Stimulated activated CD4-positive, alpha-beta T cell treated with anti-CD3 and anti-CD28 coated beads, Interleukin-2, amount 100 ng/mL, for 48 hours (primary cell): Measurements from ENCODE around the gene DLEC1.
"Not testable (repeated sequence)": the region's sequence is repeated elsewhere in the genome, so short reads cannot be mapped to it uniquely, and the experiment has no call there.

Source experiments
- DNase-seq, 2 donors: peaks; one replicate each; pipeline ENCODE4 v3.0.0-alpha.2; 2020

DLEC1 gene

GRCh38 chr3:38084334-38085310, 45.6 kb downstream of the DLEC1 start:
- DNase-seq = no peak

DNA sequence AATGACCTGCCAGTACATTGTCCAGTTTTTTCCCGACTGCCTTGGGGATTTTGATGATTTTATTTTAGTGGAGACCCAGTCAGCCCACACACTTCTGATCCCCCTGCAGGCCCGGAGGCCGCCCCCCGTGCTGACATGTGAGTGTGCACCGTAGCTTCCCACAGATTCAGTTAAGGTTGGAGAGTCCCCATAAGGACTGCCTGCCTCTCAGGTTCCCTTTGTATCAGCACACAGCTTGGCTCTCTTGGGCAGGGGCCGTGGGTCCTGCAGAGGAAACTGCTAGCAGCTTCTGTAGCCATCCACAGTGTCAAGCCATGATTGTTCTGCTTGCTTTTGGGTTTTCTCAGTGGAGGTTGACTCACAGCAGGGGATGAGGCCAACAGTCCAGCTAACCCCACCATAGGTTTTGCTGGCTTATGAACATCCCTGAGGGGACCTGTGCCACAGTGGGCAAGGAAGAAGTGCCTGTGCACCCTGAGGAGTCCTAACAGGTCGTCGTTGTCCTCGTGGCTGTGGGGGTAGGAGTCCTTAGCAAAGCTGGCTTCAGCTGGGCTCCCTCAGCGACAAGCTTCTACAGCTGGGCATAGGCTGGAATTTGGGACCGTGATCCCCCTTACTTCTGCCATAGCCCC, 46.4 kb downstream of the DLEC1 start:
- no peak for DNase-seq

- no peak for DNase-seq
These were observed 46.9 kb downstream of the DLEC1 start for GRCh38 chr3:38085943-38086324.

GRCh38 chr3:38086496-38086895, 47.5 kb downstream of the DLEC1 start:
- DNase-seq = no peak

GRCh38 chr3:38087278-38087677, 48.3 kb downstream of the DLEC1 start:
- not testable (repeated sequence) for DNase-seq

GRCh38 chr3:38088126-38089078, 49.4 kb downstream of the DLEC1 start:
- DNase-seq = no peak

DNA sequence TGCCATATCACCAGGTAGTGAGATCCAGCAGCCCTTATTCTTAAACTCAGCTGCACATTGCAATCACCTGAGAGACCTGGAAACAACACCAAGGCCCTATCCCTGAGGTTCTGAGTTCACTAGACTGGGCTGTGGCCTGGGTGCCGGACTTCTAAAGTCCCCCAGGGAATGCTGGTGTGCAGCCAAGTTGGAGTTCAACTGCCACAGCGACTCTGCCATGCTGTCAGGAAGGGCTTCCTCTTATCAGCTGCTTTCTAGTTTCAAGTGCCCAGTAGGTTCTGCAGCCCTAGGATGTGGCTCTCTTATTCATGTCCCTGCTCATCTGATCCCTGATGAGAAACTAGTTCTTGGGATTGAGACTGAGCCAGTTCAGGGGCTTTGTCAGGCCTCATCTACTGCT, 50.2 kb downstream of the DLEC1 start:
- no peak for DNase-seq

DNA sequence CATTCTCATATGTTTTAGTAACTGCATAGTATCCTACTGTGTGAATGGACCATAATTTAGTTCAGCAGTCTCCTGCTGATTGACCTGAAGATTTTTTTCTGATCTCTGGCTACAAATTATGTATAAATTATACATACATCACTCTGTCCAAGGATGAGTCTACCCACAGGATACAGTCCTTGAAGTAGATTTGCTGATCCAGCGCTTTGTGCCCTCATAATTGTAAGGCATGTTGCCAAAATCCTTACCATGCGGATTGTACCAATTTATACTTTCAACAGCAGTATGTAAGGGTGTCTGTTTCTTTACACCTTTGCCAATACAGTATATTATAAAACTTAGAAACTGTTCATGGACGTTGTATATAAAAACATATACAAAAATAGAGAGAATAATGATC, 51.4 kb downstream of the DLEC1 start:
- no peak for DNase-seq

- no peak for DNase-seq
These were observed 56.0 kb downstream of the DLEC1 start for GRCh38 chr3:38094999-38095398.

GRCh38 chr3:38095669-38096483, 56.9 kb downstream of the DLEC1 start:
- no peak for DNase-seq

DNA sequence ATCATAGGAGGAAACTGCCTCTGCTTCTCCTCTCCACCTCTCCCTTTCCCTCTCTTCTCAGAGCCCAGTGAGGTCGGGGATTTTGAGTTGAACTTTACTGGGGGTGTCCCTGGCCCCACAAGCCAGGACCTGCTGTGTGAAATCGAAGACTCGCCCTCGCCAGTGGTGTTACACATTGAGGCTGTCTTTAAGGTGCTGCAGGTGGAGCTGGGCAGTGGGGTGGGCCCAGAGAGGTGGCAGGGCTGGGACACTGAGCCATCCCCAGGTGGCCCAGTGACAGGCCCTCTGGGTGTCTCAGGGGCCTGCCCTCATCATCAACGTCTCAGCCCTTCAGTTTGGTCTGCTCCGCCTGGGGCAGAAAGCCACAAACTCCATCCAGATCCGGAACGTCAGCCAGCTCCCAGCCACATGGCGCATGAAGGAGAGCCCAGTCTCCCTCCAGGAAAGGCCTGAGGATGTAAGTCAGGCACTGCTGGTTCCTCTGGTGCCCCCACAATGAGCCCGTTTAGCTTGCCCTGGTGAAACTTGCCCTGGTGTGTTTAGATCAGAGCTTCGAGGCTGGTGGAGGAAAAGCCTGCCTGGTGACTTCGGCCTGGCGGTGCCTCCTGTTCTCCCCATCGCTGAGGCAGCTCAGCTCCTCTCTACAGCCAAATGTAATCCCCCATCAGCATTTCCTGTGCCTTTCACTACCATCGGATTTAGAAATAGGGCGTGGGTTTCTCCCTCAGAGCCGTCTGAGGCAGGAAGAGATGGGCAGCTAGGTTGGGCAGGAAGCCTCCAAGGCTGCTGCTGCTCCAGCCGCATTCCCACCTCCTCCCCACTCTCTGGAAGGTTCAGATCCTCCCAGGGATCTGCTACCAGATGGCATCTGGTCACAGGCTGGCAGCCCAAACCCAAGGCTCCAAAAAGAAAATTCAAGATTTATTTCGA, 58.7 kb downstream of the DLEC1 start:
- no peak for DNase-seq

DNA sequence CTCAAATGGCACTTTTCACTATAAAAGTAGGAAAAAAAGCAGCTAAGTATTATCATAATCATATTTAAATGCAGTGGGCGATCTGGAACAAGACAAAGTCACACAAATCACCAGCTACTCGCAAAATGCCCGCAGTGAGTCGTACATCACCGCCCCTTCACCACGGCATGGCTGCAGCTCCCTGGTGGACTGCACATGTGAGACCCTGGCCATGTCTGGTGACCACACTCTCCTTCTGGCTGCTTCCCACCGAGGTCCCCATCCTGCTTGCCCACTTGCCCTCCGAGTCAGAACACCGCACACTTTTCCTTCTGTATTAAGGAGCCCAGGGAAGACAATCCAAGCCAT, 59.3 kb downstream of the DLEC1 start:
- no peak for DNase-seq

DNA sequence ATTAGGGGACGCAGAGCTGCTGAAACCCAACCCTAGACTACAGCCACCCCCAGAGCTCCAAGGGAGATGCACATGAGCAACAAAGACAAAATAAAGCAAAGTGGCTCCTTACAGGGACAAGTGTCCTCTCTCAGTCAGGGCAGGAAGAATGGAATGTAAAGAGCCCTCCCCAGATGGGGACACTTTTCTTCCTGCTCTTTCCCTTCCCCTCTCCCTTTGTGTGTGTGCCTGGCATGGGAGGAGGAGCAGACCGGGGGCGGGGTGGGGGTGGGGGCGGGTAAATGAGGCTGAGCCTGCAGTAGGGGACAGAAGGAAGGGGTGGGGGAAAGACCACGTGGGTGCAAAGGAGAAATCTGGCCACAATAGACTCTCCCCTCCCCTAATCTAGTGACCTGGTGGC, 60.5 kb downstream of the DLEC1 start:
- DNase-seq = no peak

DNA sequence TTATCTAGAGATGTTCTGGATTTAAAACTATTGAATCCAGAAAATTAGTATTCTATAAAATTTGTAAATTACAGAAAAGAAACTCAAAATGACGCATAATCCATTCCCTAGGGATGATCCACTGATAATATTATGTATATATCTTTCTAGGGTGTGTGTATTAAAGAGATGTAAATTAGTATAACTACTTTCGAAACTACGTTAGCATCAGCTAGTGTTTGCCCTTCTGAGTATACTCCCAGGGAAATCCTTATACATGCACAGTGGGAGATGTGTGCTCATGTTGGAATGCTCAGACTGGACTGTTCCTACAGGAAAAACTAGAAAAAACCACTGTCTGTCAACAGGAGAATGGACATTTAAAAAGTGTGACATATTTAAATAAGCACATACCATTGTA, 61.5 kb downstream of the DLEC1 start:
- DNase-seq = no peak

DNA sequence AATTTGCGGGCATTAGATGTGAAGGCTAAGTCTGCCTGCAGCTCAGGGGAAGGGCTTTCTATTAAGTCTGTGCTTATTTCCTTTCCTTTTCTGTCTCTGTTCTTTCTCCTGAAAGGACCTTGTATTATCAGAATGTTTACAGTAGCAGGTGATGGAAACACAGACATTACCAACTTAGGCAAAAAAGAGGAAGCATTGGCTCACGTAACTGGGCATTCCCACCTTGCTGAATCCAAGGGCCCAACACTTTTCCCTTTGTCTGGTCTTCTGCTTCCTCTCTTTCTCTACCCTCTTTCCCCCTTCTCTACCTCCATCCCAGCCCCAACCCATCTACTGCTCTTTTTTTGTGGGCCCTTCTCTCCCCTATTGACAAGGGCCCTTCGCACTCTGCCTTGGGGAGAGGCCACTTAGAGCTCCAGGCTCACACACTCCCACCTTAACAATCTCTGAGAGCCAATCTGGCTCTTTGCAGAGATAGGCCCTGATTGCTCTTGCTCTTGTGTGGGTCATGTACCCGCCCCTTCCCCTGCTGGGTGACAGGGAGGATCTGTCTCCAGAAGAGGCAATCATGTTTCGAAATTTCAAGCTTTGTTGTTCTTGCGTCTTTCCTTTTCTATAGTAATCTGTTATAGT, 62.9 kb downstream of the DLEC1 start:
- DNase-seq = no peak

GRCh38 chr3:38102444-38102814, 63.4 kb downstream of the DLEC1 start:
- no peak for DNase-seq

DNA sequence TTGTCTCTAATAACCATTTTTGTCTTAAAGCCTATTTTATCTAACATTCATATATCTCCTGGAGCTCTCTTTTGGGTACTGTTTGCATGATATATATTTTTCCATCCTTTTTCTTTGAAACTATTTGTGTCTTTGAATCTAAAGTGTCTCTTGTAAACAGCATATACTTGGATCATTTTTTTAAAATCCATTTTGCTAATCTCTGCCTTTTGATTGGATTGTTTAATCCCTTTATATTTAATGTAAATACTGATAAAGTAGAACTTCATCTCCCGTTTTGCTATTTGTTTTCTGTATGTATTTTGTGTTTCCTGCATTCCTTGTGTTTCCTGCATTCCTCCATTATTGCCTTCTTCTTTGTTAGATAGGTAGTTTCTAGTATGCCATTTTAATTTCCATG, 66.5 kb downstream of the DLEC1 start:
- DNase-seq = no peak

- DNase-seq = no peak
These were observed 69.1 kb downstream of the DLEC1 start for GRCh38 chr3:38107911-38108648.

DNA sequence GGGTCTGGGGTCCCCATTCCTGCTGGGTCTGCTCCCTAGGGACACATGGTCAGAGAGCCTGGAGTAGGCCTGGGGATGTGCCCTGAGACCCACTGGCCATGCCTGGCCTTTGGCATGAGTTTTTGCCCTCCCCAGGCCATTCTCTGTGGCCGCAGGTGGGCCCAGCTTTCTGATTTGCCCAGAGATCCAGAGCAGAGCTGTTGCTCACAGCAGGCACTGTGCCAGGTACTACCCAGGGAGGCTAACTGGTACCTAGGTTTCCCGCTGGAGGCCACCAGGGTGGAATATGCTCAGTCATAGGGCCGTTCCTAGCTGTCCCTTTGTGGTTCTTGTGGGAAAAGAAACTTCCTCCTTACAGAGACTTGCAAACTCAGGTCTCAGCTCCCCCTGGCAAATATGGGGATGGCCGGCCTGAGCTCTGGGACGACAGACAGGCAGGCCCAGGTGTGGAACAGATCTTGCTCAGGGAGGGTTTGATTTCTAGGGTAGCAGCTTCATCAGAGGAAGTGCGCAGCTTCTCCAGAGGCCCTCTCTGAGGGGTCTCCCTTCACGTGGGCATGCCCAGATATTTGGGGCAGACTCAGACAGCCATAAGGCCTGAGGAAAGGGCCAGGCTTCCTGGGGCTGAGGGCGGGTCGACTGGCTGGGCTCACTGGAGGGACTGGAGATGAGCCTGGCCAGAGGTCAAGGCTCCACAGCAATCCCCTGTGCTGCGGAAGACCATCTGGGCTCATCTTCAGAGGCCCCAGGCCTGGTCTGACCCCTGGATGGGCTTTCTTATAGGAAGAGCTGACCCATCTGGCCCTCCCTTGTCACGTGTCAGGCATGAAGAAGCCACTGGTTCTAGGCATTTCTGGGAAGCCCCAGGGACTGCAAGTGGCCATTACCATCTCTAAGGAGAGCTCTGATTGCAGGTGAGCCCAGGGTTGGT, 69.9 kb downstream of the DLEC1 start:
- DNase-seq = no peak
